Transverse colon (tissue), 4 donors: ENCODE results near the gene SHROOM3. TPM values are rescaled to one million over a fixed set of nuclear protein-coding genes. Genes with fewer than 3 reads are reported as not detected.

ENCODE experiments used
- DNase-seq: peaks from one replicate; pipeline ENCODE4 v3.0.0-alpha.2; 2019
- H3K27ac ChIP-seq, 4 donors: fragments of 200-600 bp; sonication (generic); 2 replicates each; pipeline ENCODE4 v1.5.1; 2016 to 2018; ENCODE audit warnings: inconsistent platforms in 4 of 4
- H3K27me3 ChIP-seq: fragments of 200-600 bp; sonication (generic); 2 replicates; pipeline ENCODE4 v1.5.1; 2017; ENCODE audit warnings: inconsistent platforms
- H3K36me3 ChIP-seq, 4 donors: fragments of 200-600 bp; sonication (generic); 2 replicates each; pipeline ENCODE4 v1.5.1; 2017 to 2019; ENCODE audit warnings: inconsistent platforms in 4 of 4
- H3K4me1 ChIP-seq, 4 donors: fragments of 200-600 bp; sonication (generic); 2 replicates each; pipeline ENCODE4 v1.5.1; 2017 to 2020; ENCODE audit warnings: inconsistent platforms in 4 of 4
- H3K4me3 ChIP-seq, 4 donors: fragments of 200-600 bp; sonication (generic); 1 replicate in 1 of 4; 2 replicates in 3 of 4; pipeline versions ENCODE4 v1.5.1 to v1.6.1; 2017 to 2019; ENCODE audit warnings: inconsistent platforms in 4 of 4
- H3K9me3 ChIP-seq, 2 donors: fragments of 200-600 bp; sonication (generic); 2 replicates each; pipeline ENCODE4 v1.5.1; 2017 to 2019; ENCODE audit warnings: inconsistent platforms in 2 of 2
- EP300 ChIP-seq: sonication (generic); formaldehyde crosslinking; IDR thresholded peaks from one replicate; pipeline ENCODE4 v1.6.1; 2017; ENCODE audit warnings: antibody characterized with exemption, low read depth
- POLR2A ChIP-seq: fragments of 450-650 bp; IDR thresholded peaks from one replicate; pipeline ENCODE4 v1.6.1; 2016; ENCODE audit warnings: antibody characterized with exemption, mild to moderate bottlenecking, moderate library complexity
- POLR2AphosphoS5 ChIP-seq, 3 donors: sonication (generic); formaldehyde crosslinking; IDR thresholded peaks; one replicate each; pipeline ENCODE4 v1.6.1; 2016; ENCODE audit warnings: antibody characterized with exemption in 3 of 3
- WGBS, 2 donors: methylation state at CpG; one replicate each; pipeline ENCODE4 v1.1.5; 2018; ENCODE audit warnings: low coverage in 1 of 2; 5-methylcytosine and 5-hydroxymethylcytosine counted together
- in situ Hi-C, 4 donors: fragments of 200-750 bp; cut with MboI; loops; one replicate each; pipeline versions ENCODE4 v1.15.0 to v1.15.1; 2017; ENCODE audit warnings: low sequenced_read_pairs in 3 of 4, low pct_ligation_motif_present in 1 of 4, low pct_unique_long_range_greater_than_20kb in 1 of 4
- intact Hi-C: fragments of 100-400 bp; cut with DNase I; formaldehyde crosslinking; loops from one replicate; pipeline ENCODE4 v1.15.1; 2023; ENCODE audit warnings: low total_unique reads
- total RNA-seq, 4 donors: library from RNA; depleted of rRNA; stranded (reverse); fragments of >200 nt; gene quantifications; one replicate each; pipeline ENCODE4 v1.1.0, GENCODE V29; 2016
- TF ChIP-seq, protein P1 (sequence below), 5 experiments: fragments of 200-600 bp in 3 of 5; fragments of 450-650 bp in 2 of 5; sonication (generic) in 3 of 5; IDR thresholded peaks; 1 replicate in 2 of 5; 2 replicates in 3 of 5; pipeline ENCODE4 v1.5.1; 2016 to 2017; ENCODE audit warnings: antibody characterized with exemption in 5 of 5, inconsistent platforms in 3 of 5, mild to moderate bottlenecking in 2 of 5, moderate library complexity in 1 of 5

The SHROOM3 gene
- total RNA-seq, 4 donors from 2014 or later, result 182 to 456 (median 437) TPM

DNA sequence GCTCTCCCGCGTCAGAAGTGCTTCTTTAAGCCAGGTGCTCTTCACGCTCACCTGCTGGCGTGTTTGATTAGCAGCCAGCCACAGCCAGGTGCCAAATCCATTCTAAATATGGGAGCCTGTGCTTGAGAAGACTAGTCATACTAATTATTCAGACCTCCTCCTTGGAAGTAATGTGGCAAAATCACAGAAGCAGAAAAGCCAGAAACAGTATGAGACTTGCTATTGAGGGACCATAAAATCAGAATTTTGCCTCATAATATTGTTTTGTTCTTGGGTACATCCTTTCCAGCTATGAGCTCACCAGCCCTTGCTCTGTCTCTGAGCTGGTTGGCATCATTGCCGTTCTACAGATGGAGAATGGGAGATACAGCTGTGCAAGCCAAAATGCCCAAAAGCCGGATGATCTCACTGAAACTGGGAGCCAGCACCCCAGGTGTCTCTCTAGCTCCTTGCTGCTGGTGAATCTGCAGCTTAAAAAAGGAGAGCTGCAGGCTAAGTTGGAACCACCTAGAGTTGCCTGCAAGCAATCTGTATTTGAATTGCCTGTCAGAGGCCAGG lies 205.4 kb downstream of the SHROOM3 start:
- no peak for DNase-seq
- H3K27me3 ChIP-seq, result no peaks in the 10 kb centered on the region
- intact Hi-C loops (no loop called here), in situ Hi-C loops (no loop called here)
- H3K9me3 ChIP-seq, result no peaks in the 10 kb centered on the region
- WGBS, 2 donors, result 62 to 80% methylated on average over 1 to 6 of the region's 6 CpGs
- no peaks in the 10 kb centered on the region for H3K4me1 ChIP-seq
- H3K36me3 ChIP-seq, result no peaks in the 10 kb centered on the region
- TF ChIP-seq EP300, result no peak
- TF ChIP-seq, protein P1, sequence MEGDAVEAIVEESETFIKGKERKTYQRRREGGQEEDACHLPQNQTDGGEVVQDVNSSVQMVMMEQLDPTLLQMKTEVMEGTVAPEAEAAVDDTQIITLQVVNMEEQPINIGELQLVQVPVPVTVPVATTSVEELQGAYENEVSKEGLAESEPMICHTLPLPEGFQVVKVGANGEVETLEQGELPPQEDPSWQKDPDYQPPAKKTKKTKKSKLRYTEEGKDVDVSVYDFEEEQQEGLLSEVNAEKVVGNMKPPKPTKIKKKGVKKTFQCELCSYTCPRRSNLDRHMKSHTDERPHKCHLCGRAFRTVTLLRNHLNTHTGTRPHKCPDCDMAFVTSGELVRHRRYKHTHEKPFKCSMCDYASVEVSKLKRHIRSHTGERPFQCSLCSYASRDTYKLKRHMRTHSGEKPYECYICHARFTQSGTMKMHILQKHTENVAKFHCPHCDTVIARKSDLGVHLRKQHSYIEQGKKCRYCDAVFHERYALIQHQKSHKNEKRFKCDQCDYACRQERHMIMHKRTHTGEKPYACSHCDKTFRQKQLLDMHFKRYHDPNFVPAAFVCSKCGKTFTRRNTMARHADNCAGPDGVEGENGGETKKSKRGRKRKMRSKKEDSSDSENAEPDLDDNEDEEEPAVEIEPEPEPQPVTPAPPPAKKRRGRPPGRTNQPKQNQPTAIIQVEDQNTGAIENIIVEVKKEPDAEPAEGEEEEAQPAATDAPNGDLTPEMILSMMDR (IDR thresholded peaks at IDR 0.05), result no peak
- TF ChIP-seq POLR2AphosphoS5 (IDR thresholded peaks at IDR 0.05), result no peak
- TF ChIP-seq POLR2A, result no peak
- no peak overlapping the region for H3K4me3 ChIP-seq
- H3K27ac ChIP-seq, result no peak overlapping the region

DNA sequence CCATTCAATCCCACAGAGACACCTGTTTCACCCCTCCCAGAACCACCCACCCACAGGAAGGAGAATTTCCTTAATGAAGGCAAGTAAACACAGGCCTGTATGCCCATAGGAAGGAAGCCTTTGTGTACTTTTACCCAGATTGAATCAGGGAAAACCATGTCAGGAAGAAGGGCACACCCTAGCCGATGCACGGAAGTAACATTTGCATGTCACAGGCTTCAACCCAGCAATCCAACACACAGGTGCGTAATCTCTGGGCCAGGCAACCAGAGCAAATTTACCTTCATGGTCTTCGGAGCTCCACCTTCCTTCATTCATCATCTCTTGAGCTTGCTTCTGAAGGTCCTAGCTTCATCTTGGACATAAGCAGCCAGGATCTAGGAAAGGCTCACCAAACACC lies 206.3 kb downstream of the SHROOM3 start:
- no peaks in the 10 kb centered on the region for H3K36me3 ChIP-seq
- H3K9me3 ChIP-seq, result no peaks in the 10 kb centered on the region
- no peaks in the 10 kb centered on the region for H3K27me3 ChIP-seq
- TF ChIP-seq POLR2A (no peak), POLR2AphosphoS5 (IDR thresholded peaks at IDR 0.05) (peak in 1 of 3 donors; percentile 12)
- no peaks in the 10 kb centered on the region for H3K4me1 ChIP-seq
- 88% methylated on average over 4 of the region's 4 CpGs; no CpG with 5 or more reads in 1 of the 2 donors for WGBS, 2 donors
- no peak for DNase-seq
- in situ Hi-C loops (no loop called here), intact Hi-C loops (no loop called here)
- no peak overlapping the region for H3K4me3 ChIP-seq
- no peak overlapping the region for H3K27ac ChIP-seq

DNA sequence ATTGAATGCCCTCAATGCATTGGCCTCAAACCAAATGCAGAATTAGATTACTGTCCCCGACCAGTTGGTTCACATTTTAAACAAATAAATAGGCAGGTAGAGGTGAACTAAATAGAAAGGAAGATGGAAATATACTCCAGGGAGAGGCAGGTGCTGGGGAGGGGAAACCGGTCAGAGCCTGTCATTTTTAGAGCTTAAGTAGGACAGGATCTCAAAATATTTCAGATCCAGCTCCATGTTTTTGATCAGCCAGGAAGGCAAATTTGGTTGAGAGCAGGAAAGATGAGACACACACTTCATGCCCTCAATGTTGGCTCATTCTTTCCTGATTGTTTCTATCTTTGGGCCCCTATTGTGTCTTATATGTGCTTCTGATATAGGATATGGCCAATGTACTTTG lies 206.7 kb downstream of the SHROOM3 start:
- intact Hi-C loops (no loop called here), in situ Hi-C loops (no loop called here)
- no peak for DNase-seq
- Histone ChIP-seq H3K36me3 (no peaks in the 10 kb centered on the region), H3K27ac (no peak overlapping the region), H3K4me1 (no peaks in the 10 kb centered on the region), H3K9me3 (no peaks in the 10 kb centered on the region), H3K4me3 (no peak overlapping the region), H3K27me3 (no peaks in the 10 kb centered on the region)
- 80 to 89% methylated on average over 2 of the region's 2 CpGs for WGBS, 2 donors
- TF ChIP-seq POLR2AphosphoS5 (IDR thresholded peaks at IDR 0.05) (no peak), EP300 (no peak), POLR2A (no peak)
- TF ChIP-seq, protein P1 (IDR thresholded peaks at IDR 0.05), result no peak

DNA sequence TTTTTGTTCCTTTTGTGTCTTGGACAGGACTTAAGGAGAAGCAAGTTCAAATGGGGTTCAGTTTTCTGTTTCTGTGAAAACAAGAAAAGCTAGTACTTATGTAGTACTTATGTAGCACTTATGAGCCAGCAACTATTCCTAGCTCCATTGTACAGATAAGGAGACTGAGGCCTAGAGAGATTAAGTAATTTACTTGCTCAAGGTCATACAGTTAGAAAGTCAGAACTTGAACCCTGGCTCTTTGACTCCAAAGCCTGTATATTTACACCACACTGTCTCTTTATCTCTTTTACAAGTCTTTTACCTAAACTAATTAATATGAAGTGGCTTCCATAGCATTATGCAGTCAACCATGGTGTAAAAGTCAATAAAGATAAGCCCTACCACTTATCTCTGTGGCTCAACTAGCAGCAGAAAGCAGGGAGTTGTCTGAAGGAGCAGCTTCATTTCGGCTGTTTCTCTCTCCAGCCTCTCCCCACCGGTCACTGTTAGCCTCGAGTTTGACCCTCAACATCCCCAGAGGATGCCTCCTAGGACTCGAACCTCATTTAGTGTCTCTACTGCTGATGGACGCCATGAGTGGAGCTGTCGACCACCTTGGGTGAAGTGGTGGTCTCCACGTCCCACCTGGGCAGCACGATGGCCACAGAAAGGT lies 209.9 kb downstream of the SHROOM3 start:
- intact Hi-C loops (no loop called here), in situ Hi-C loops (no loop called here)
- H3K36me3 ChIP-seq, result no peaks in the 10 kb centered on the region
- H3K4me1 ChIP-seq, result no peaks in the 10 kb centered on the region
- no peaks in the 10 kb centered on the region for H3K9me3 ChIP-seq
- TF ChIP-seq POLR2AphosphoS5 (IDR thresholded peaks at IDR 0.05), result no peak
- TF ChIP-seq POLR2A, result no peak
- no peak for TF ChIP-seq EP300
- TF ChIP-seq, protein P1 (IDR thresholded peaks at IDR 0.05), result no peak
- H3K4me3 ChIP-seq, result no peak overlapping the region
- no peaks in the 10 kb centered on the region for H3K27me3 ChIP-seq
- no peak for DNase-seq
- H3K27ac ChIP-seq, result no peak overlapping the region
- 71 to 92% methylated on average over 5 to 8 of the region's 8 CpGs for WGBS, 2 donors

DNA sequence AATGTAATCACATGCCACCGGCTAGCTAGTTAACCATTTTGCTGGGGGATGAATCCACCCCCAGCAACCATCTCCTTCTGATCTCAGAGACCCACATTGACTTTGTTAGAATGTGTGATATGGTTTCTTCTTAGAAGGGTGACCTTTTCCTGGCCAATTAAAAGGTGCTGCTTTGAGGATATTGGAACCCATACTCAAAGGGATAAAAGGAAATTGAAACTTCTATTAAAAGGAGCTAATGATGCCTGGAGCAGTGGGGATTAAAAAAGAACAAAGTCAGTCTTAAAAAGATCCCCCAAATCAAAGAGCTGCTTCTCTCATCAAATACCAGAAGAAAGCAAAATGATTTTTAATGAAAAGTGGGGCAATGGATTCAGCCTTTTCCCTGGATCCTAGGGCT lies 214.1 kb downstream of the SHROOM3 start:
- in situ Hi-C loops, result no loop called here
- intact Hi-C loops, result no loop called here
- WGBS, 2 donors, result 92 to 100% methylated on average over 1 of the region's 1 CpG
- H3K36me3 ChIP-seq, result no peaks in the 10 kb centered on the region
- H3K4me1 ChIP-seq, result no peaks in the 10 kb centered on the region
- no peak overlapping the region for H3K27ac ChIP-seq
- TF ChIP-seq, protein P1 (IDR thresholded peaks at IDR 0.05), result no peak
- TF ChIP-seq POLR2A, result no peak
- no peak for TF ChIP-seq EP300
- TF ChIP-seq POLR2AphosphoS5 (IDR thresholded peaks at IDR 0.05), result no peak
- no peak overlapping the region for H3K4me3 ChIP-seq
- DNase-seq, result no peak
- no peaks in the 10 kb centered on the region for H3K27me3 ChIP-seq
- H3K9me3 ChIP-seq, result no peaks in the 10 kb centered on the region
